ENCODE data around the gene CTSZ. TPM values are rescaled to one million over a fixed set of nuclear protein-coding genes. Genes with fewer than 3 reads are reported as not detected.

Gene CTSZ
- total and polyA plus RNA-seq, 2 experiments from 2014 or later, result 5.0 to 161 TPM

- H3K4me2 ChIP-seq, result no peak overlapping the region
- no peaks in the 10 kb centered on the region for H3K36me3 ChIP-seq (replicated peaks; ENCODE audit: insufficient read depth, low read depth)
- 91% methylated on average over 3 of the region's 3 CpGs for WGBS (ENCODE audit: low lambda C conversion rate, missing lambda C conversion rate)
- H2AFZ ChIP-seq, result no peak overlapping the region
- no peak overlapping the region for H3K4me3 ChIP-seq
- no peak overlapping the region for H3K27ac ChIP-seq
- TF ChIP-seq EZH2phosphoT487 (IDR thresholded peaks at IDR 0.05; ENCODE audit: low read depth, severe bottlenecking, unreplicated experiment), result no peak
- TF ChIP-seq EZH2 (IDR thresholded peaks at IDR 0.05; ENCODE audit: borderline replicate concordance), result no peak
- no peak for TF ChIP-seq CTCF (IDR thresholded peaks at IDR 0.05; ENCODE audit: poor library complexity)
- H4K20me1 ChIP-seq (ENCODE audit: insufficient read depth, poor library complexity, severe bottlenecking), result no peaks in the 10 kb centered on the region
- peaks cover 4% of the 10 kb centered on the region for H3K4me1 ChIP-seq (ENCODE audit: insufficient read depth)
- no peaks in the 10 kb centered on the region for H3K9me2 ChIP-seq (replicated peaks; ENCODE audit: insufficient read depth)
- no peaks in the 10 kb centered on the region for H3K79me2 ChIP-seq
- H3K27me3 ChIP-seq, result no peaks in the 10 kb centered on the region
- H3K9me3 ChIP-seq (ENCODE audit: low read depth), result no peaks in the 10 kb centered on the region
- DNase-seq (ENCODE audit: low spot score), result no peak
Measured at GRCh38 chr20:58976061-58976730, 30.9 kb downstream of the CTSZ start.

DNA sequence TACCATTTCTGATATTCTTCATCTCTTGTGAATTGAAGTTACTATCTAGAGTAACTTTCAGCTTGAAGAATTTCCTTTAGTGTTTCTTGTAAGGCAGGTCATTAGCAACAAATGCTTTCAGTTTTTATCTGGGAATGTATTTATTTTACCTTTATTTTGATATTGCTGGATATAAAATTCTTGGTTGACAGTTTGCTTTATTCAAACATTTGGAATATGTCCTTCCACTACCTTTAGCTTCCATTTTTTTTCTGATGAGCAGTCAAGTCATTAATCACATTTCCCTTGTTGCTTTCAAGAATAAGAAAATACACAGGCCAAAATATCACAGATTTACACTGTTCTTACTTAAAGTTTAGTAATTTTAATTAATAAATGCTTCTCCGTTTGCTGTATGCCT, 31.7 kb downstream of the CTSZ start:
- TF ChIP-seq CTCF (IDR thresholded peaks at IDR 0.05; ENCODE audit: poor library complexity) (no peak), EZH2phosphoT487 (IDR thresholded peaks at IDR 0.05; ENCODE audit: low read depth, severe bottlenecking, unreplicated experiment) (no peak), EZH2 (IDR thresholded peaks at IDR 0.05; ENCODE audit: borderline replicate concordance) (no peak)
- DNase-seq (ENCODE audit: low spot score), result no peak
- H2AFZ ChIP-seq, result no peak overlapping the region
- H3K36me3 ChIP-seq (replicated peaks; ENCODE audit: insufficient read depth, low read depth), result no peaks in the 10 kb centered on the region
- no peaks in the 10 kb centered on the region for H3K9me3 ChIP-seq (ENCODE audit: low read depth)
- no peaks in the 10 kb centered on the region for H3K9me2 ChIP-seq (replicated peaks; ENCODE audit: insufficient read depth)
- H4K20me1 ChIP-seq (ENCODE audit: insufficient read depth, poor library complexity, severe bottlenecking), result no peaks in the 10 kb centered on the region
- no peak overlapping the region for H3K4me2 ChIP-seq
- H3K27ac ChIP-seq, result no peak overlapping the region
- H3K4me3 ChIP-seq, result no peak overlapping the region
- no peaks in the 10 kb centered on the region for H3K27me3 ChIP-seq
- H3K4me1 ChIP-seq (ENCODE audit: insufficient read depth), result no peaks in the 10 kb centered on the region
- H3K79me2 ChIP-seq, result no peaks in the 10 kb centered on the region
- WGBS (ENCODE audit: low lambda C conversion rate, missing lambda C conversion rate), result 95% methylated on average over 1 of the region's 1 CpG

DNA sequence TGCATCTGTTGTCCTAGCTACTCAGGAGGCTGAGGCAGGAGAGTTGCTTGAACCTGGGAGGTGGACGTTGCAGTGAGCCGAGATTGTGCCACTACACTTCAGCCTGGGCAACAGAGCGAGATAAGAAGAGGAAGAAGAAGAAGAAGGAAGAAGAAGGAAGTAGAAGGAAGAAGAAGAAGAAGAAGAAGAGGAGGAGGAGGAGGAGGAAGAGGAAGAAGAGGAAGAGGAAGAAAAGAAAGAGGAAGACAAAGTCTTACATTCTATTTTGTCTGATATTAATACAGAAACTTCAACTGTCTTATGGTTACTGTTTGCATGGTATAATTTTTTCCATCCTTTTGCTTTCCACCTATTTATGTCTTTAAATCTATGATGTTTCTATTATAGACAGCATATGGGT, 33.2 kb downstream of the CTSZ start:
- 100% methylated on average over 3 of the region's 3 CpGs for WGBS (ENCODE audit: low lambda C conversion rate, missing lambda C conversion rate)
- Histone ChIP-seq H3K27me3 (no peaks in the 10 kb centered on the region), H3K9me3 (ENCODE audit: low read depth) (no peaks in the 10 kb centered on the region), H4K20me1 (ENCODE audit: insufficient read depth, poor library complexity, severe bottlenecking) (no peaks in the 10 kb centered on the region), H3K4me2 (no peak overlapping the region), H3K9me2 (replicated peaks; ENCODE audit: insufficient read depth) (no peaks in the 10 kb centered on the region), H2AFZ (no peak overlapping the region), H3K79me2 (no peaks in the 10 kb centered on the region), H3K4me1 (ENCODE audit: insufficient read depth) (no peaks in the 10 kb centered on the region), H3K4me3 (no peak overlapping the region), H3K27ac (no peak overlapping the region), H3K36me3 (replicated peaks; ENCODE audit: insufficient read depth, low read depth) (no peaks in the 10 kb centered on the region)
- TF ChIP-seq EZH2 (IDR thresholded peaks at IDR 0.05; ENCODE audit: borderline replicate concordance) (no peak), EZH2phosphoT487 (IDR thresholded peaks at IDR 0.05; ENCODE audit: low read depth, severe bottlenecking, unreplicated experiment) (no peak), CTCF (IDR thresholded peaks at IDR 0.05; ENCODE audit: poor library complexity) (no peak)
- DNase-seq (ENCODE audit: low spot score), result no peak
